A673 (cell line): Measurements from ENCODE around the gene KIF1A. TPM values are rescaled to one million over a fixed set of nuclear protein-coding genes. Genes with fewer than 3 reads are reported as not detected.

ENCODE experiments used
- BruUV-seq: library from RNA; stranded (reverse); fragments of 400-500 nt; replicated peaks from 2 replicates; lab custom pipeline; 2021; lab: Mats Ljungman, UMichigan
- CTCF ChIA-PET: fragments of 300-600 bp; sonication (Branson Sonifier 250); formaldehyde crosslinking; loops from one replicate; lab custom pipeline; 2022; ENCODE audit warnings: antibody characterized with exemption; lab: Charles Lee
- POLR2A ChIA-PET: fragments of 300-600 bp; sonication (Branson Sonifier 250); formaldehyde crosslinking; loops from one replicate; lab custom pipeline; 2022; ENCODE audit warnings: antibody characterized with exemption; ENCODE audit not compliant: low non-redundant PET; lab: Charles Lee
- DNase-seq: peaks from one replicate; pipeline ENCODE4 v3.0.0-alpha.2; 2015; ENCODE audit warnings: low spot score
- H3K27ac ChIP-seq: fragments of 200-600 bp; sonication (generic); 2 replicates; pipeline ENCODE4 v1.5.1; 2016; ENCODE audit warnings: mixed run types, low read depth, mild to moderate bottlenecking, mixed read lengths, antibody characterized with exemption, low read length; ENCODE audit not compliant: poor library complexity, severe bottlenecking
- H3K27me3 ChIP-seq: fragments of 200-600 bp; sonication (generic); replicated peaks from 2 replicates; pipeline ENCODE4 v1.6.1; 2017; ENCODE audit warnings: mixed run types, low read depth, mild to moderate bottlenecking, mixed read lengths, antibody characterized with exemption, low read length; ENCODE audit not compliant: insufficient read depth, poor library complexity
- H3K36me3 ChIP-seq: fragments of 200-600 bp; sonication (generic); 2 replicates; pipeline ENCODE4 v1.6.1; 2016; ENCODE audit warnings: mixed run types, mild to moderate bottlenecking, mixed read lengths, antibody characterized with exemption, low read length; ENCODE audit not compliant: insufficient read depth, poor library complexity, severe bottlenecking
- H3K4me1 ChIP-seq: fragments of 200-600 bp; sonication (generic); 2 replicates; pipeline ENCODE4 v1.6.1; 2017; ENCODE audit warnings: mixed run types, mild to moderate bottlenecking, mixed read lengths, antibody characterized with exemption, low read length; ENCODE audit not compliant: insufficient read depth, poor library complexity, severe bottlenecking
- H3K4me3 ChIP-seq: fragments of 200-600 bp; sonication (generic); 2 replicates; pipeline ENCODE4 v1.5.1; 2016; ENCODE audit warnings: low read depth, mixed run types, mild to moderate bottlenecking, mixed read lengths, low read length; ENCODE audit not compliant: poor library complexity, severe bottlenecking
- H3K9me3 ChIP-seq: fragments of 200-600 bp; sonication (generic); 2 replicates; pipeline ENCODE4 v1.6.1; 2016; ENCODE audit warnings: mixed run types, low read depth, mild to moderate bottlenecking, mixed read lengths, antibody characterized with exemption, low read length; ENCODE audit not compliant: poor library complexity, severe bottlenecking
- EZH2 ChIP-seq: fragments of 200-600 bp; sonication (generic); IDR thresholded peaks from 2 replicates; pipeline ENCODE4 v1.6.1; 2017; ENCODE audit warnings: borderline replicate concordance, low read depth, mild to moderate bottlenecking, mixed read lengths, antibody characterized with exemption, low read length; ENCODE audit not compliant: poor library complexity, severe bottlenecking
- intact Hi-C: fragments of 100-400 bp; cut with micrococcal nuclease; formaldehyde crosslinking; loops from one replicate; pipeline ENCODE4 v1.10.0; 2022; ENCODE audit not compliant: unreplicated experiment
- total RNA-seq: library from RNA; stranded (reverse); gene quantifications from 2 replicates; pipeline ENCODE4 v1.2.3, GENCODE V29; 2021
- TF ChIP-seq, protein P1 (sequence below): fragments of 300-800, 200-600 bp; sonication (generic); conservative IDR thresholded peaks from 2 replicates; pipeline ENCODE4 v1.5.1; 2017; ENCODE audit warnings: low read depth, mild to moderate bottlenecking, antibody characterized with exemption, low read length, moderate library complexity, mixed read lengths

The KIF1A gene
- total RNA-seq, 1 experiment from 2014 or later: 330 TPM

DNA sequence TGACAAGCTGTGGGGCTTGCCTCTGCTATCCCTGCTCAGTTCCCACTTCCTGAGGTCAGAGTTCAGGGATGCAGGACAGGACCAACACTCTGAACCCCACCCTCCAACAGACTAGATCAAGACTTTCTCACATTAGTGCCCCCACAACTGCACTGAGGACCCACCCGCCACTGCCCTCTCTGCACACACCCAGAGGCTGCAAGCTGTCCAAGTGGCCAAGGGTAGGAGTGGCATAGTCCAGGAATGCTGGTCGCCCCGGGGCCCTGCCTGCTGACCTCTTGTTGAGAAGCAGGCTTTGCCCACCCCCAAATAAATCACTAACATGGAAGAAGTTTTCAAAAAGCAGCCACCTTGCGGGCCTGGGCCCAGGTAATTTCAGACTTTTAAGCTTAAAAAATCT lies 5.5 kb upstream of the KIF1A start:
- DNase-seq: no peak
- BruUV-seq: no TSS peak
- TF ChIP-seq, protein P1, sequence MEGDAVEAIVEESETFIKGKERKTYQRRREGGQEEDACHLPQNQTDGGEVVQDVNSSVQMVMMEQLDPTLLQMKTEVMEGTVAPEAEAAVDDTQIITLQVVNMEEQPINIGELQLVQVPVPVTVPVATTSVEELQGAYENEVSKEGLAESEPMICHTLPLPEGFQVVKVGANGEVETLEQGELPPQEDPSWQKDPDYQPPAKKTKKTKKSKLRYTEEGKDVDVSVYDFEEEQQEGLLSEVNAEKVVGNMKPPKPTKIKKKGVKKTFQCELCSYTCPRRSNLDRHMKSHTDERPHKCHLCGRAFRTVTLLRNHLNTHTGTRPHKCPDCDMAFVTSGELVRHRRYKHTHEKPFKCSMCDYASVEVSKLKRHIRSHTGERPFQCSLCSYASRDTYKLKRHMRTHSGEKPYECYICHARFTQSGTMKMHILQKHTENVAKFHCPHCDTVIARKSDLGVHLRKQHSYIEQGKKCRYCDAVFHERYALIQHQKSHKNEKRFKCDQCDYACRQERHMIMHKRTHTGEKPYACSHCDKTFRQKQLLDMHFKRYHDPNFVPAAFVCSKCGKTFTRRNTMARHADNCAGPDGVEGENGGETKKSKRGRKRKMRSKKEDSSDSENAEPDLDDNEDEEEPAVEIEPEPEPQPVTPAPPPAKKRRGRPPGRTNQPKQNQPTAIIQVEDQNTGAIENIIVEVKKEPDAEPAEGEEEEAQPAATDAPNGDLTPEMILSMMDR: no peak
- TF ChIP-seq EZH2: no peak
- no peaks in the 10 kb centered on the region for H3K9me3 ChIP-seq
- no peaks in the 10 kb centered on the region for H3K36me3 ChIP-seq
- ChIA-PET POLR2A (no interaction called here), CTCF (interaction anchor here (0.6 kb wide), 2 partner anchors 268 to 610 kb away, joined by 6 read pairs; partner anchors contain the start of gene ANKMY1)
- peaks cover 47% of the 10 kb centered on the region for H3K27me3 ChIP-seq
- intact Hi-C loops: no loop called here
- no peak overlapping the region for H3K4me3 ChIP-seq
- peaks cover 6% of the 10 kb centered on the region for H3K4me1 ChIP-seq
- H3K27ac ChIP-seq: no peak overlapping the region

- Histone ChIP-seq H3K27me3 (peaks cover 34% of the 10 kb centered on the region), H3K4me3 (no peak overlapping the region), H3K36me3 (no peaks in the 10 kb centered on the region), H3K4me1 (peaks cover 6% of the 10 kb centered on the region), H3K9me3 (no peaks in the 10 kb centered on the region), H3K27ac (no peak overlapping the region)
- intact Hi-C loops: no loop called here
- no peak for DNase-seq
- no peak for TF ChIP-seq EZH2
- TF ChIP-seq, protein P1: no peak
- ChIA-PET CTCF (no interaction called here), POLR2A (interaction anchor here (0.9 kb wide), 1 partner anchor 23 kb away, joined by 3 read pairs; no protein-coding TSS in a partner anchor)
- BruUV-seq: no TSS peak
These were observed 3.7 kb upstream of the KIF1A start for GRCh38 chr2:240823449-240824336.

DNA sequence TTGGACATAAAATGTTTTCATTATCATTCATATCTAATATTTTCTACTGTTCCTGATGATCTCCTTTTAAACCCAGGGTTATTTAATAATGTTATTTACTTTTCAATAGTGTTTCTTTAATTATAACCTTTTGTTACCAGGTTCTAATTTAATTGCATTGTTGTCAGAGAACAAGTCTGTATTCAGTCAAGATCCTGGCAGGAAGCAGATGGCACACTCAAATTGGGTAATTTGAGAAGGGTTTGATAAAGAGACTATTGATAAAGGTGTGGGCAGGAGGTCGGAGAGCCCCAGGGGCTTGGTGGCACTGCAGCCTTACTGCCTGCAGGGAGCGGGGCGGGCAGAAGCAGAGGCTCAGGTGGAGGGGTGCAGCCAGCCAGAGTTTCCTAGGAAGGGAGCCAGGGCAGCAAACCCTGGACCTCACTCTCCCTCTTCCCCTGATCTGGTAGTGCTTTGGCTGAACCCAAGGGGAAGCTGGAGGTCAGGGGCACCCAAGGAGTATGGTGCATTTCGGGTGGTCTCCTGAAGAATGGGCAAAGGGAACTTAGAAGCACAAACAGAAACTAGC lies 2.3 kb upstream of the KIF1A start:
- BruUV-seq: no TSS peak
- TF ChIP-seq EZH2: no peak
- TF ChIP-seq, protein P1: no peak
- DNase-seq: no peak
- Histone ChIP-seq H3K4me1 (peaks cover 16% of the 10 kb centered on the region), H3K36me3 (no peaks in the 10 kb centered on the region), H3K4me3 (no peak overlapping the region), H3K9me3 (no peaks in the 10 kb centered on the region), H3K27me3 (peaks cover 22% of the 10 kb centered on the region), H3K27ac (no peak overlapping the region)
- ChIA-PET CTCF (no interaction called here), POLR2A (no interaction called here)
- intact Hi-C loops: no loop called here
